HG02763 (cell line): ENCODE results near the gene PUDP.
"Not testable (repeated sequence)": the region's sequence is repeated elsewhere in the genome, so short reads cannot be mapped to it uniquely, and the experiment has no call there.

ENCODE experiments used
- ATAC-seq: cut with Tn5 transposase; IDR thresholded peaks from one replicate; pipeline ENCODE4 v1.9.1; 2021; ENCODE audit warnings: mild to moderate bottlenecking, moderate library complexity; ENCODE audit not compliant: unreplicated experiment

PUDP gene

GRCh38 chrX:7045238-7045955 is 102.6 kb downstream of the PUDP start:
- ATAC-seq: no peak

GRCh38 chrX:7043796-7044433 is 104.0 kb downstream of the PUDP start:
- not testable (repeated sequence) for ATAC-seq

GRCh38 chrX:7028246-7028645 is 119.7 kb downstream of the PUDP start:
- ATAC-seq: no peak

DNA sequence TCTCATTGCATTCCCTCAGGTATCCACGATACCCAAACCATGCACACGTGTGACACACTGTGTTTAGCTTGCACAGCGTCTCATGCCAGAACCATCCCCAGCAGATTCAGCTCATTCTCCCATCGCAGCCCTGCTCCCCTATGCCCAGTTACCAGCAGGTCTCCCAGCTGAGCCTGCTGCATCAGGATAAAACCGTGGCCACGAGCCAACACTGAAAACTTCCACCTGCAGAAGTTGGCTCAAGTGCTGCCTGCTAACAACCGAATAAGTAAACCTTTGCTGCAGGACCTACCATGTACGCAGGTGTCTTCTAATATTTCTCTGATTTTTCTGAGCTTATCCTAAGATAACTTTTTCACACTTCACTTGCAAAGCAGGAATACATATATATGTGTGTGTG is 120.9 kb downstream of the PUDP start:
- ATAC-seq: no peak

- not testable (repeated sequence) for ATAC-seq
Measured at GRCh38 chrX:7026365-7026764, 121.6 kb downstream of the PUDP start.

- ATAC-seq: no peak
Measured at GRCh38 chrX:7025471-7025870, 122.5 kb downstream of the PUDP start.

DNA sequence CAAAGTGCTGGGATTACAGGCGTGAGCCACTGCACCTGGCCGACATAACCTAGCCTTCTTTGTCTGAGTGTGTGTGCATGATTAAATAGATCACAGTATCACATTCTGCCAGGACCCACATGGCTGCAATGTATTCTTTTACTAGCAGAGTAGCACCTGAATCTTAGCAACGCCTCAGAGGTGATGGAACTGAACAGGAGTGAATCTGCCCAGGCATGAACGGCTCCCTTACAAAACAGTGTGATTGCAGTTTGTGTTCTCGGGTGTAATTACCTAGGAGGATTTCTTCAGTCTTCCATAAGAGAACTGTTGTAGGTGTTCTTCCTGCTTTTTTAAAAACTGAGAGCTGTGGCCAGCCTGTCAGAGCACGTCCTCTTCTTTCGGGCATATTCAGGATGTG is 123.1 kb downstream of the PUDP start:
- ATAC-seq: no peak

- not testable (repeated sequence) for ATAC-seq
Measured at GRCh38 chrX:7022996-7023395, 125.0 kb downstream of the PUDP start.

- no peak for ATAC-seq
Measured at GRCh38 chrX:7021991-7022390, 126.0 kb downstream of the PUDP start.

DNA sequence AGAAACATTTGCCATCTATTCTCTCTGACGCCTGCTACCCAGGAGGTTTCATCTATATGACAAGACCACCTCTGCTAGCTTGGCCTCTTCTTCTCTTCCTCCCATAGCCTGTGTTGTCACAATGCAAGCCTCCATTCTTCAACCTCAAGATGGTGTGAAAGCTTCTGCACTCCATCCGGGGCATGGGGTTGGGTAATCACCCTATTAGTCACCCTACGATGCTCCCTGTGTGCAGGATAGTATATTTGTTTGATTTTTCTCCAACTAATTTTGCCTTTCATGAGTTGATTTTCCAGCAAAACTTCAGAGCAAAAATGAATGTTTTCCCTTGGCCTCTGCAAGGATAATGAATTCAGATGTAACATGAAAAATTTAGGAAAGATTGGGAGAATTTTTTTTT is 128.4 kb downstream of the PUDP start:
- ATAC-seq: no peak

DNA sequence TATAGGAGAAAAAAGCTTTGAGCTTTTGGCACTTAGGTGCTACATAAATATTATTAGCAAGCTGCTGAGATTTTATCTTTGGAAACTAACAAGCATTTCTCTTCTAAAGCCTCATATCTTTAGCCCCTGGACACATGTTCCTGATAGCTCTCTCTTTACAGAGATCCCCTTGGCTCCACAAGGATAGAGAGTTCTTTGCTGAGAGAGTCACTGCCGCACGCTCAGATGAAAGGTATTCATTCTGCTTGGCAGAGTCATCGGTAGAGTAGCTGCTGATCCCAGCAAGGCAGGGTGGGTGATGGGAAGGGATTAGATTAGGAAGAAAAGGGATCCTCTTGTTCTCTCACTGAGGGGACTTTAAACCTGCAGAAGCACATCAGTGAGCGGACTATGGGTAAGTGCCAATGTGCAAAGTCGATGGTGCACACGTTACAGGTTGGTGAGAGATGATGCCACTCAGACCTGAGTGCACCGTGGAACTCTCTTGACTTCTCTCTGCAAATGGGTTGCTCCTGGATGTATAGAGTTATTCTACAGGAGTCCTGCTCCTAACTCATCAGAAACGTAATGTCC is 135.6 kb downstream of the PUDP start:
- ATAC-seq: not testable (repeated sequence)

DNA sequence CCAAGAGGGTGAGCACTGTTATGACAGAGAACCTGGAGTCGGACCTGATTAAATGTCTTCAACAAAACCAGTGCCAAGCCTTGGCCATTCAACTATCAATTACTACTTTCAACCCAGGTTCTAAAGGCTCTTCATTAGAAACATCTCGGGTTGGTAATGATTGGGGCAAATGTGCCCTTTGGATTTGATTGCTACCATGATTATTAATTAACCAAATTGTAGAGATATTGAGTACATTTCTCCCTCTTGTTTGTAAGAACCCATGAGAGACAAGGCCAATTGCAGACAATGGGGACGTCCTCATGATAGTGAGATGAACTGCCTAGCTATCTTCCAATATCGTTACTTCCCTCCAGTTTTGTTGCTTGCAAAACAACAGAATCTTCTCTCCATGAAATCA is 137.1 kb downstream of the PUDP start:
- not testable (repeated sequence) for ATAC-seq

GRCh38 chrX:7007328-7007727 is 140.6 kb downstream of the PUDP start:
- ATAC-seq: not testable (repeated sequence)
